Natural killer cell (primary cell): ENCODE data around the gene FNDC3B. TPM values are rescaled to one million over a fixed set of nuclear protein-coding genes. Genes with fewer than 3 reads are reported as not detected.

Experiments
- ATAC-seq, 3 donors: fragments of 150-1000 bp in 2 of 3; fragments of 200-7000 bp in 1 of 3; cut with Tn5 transposase; 1 replicate in 1 of 3; 2 replicates in 2 of 3; pipeline ENCODE4 v1.10.0; 2021; ENCODE audit warnings: mild to moderate bottlenecking in 2 of 3, moderate library complexity in 2 of 3
- DNase-seq, 2 donors: peaks; one replicate each; pipeline versions ENCODE4 v3.0.0 to v3.0.0-alpha.2; 2013 to 2021; ENCODE audit warnings: mixed read lengths in 1 of 2
- H3K27ac ChIP-seq: one replicate; pipeline ENCODE4 v1.5.1; 2013; ENCODE audit warnings: mild to moderate bottlenecking, low read length
- H3K27me3 ChIP-seq: one replicate; pipeline ENCODE4 v1.6.1; 2013; ENCODE audit warnings: low read length; ENCODE audit not compliant: control insufficient read depth, insufficient read depth
- H3K36me3 ChIP-seq: one replicate; pipeline ENCODE4 v1.6.1; 2013; ENCODE audit warnings: low read length; ENCODE audit not compliant: control insufficient read depth, insufficient read depth
- H3K4me1 ChIP-seq: one replicate; pipeline ENCODE4 v1.6.1; 2013; ENCODE audit warnings: low read length; ENCODE audit not compliant: control insufficient read depth, insufficient read depth
- H3K4me3 ChIP-seq: one replicate; pipeline ENCODE4 v1.5.1; 2013; ENCODE audit warnings: low read length
- H3K9me3 ChIP-seq: one replicate; pipeline ENCODE4 v1.6.1; 2013; ENCODE audit warnings: low read length; ENCODE audit not compliant: control insufficient read depth, insufficient read depth
- H3K27ac Mint-ChIP-seq, 2 donors: one replicate each; pipeline ENCODE4 v1.8.0; 2022; ENCODE audit warnings: mild to moderate bottlenecking in 2 of 2, mixed read lengths in 2 of 2, moderate library complexity in 1 of 2
- H3K27me3 Mint-ChIP-seq, 2 donors: one replicate each; pipeline ENCODE4 v1.8.0; 2022; ENCODE audit warnings: low read depth in 2 of 2, mixed read lengths in 2 of 2
- H3K36me3 Mint-ChIP-seq: one replicate; pipeline ENCODE4 v1.8.0; 2022; ENCODE audit warnings: mixed read lengths
- H3K4me1 Mint-ChIP-seq, 2 donors: one replicate each; pipeline ENCODE4 v1.8.0; 2022; ENCODE audit warnings: mixed read lengths in 2 of 2
- H3K4me3 Mint-ChIP-seq: one replicate; pipeline ENCODE4 v1.8.0; 2022; ENCODE audit warnings: mild to moderate bottlenecking, moderate library complexity, mixed read lengths
- H3K9me3 Mint-ChIP-seq, 2 donors: one replicate each; pipeline ENCODE4 v1.8.0; 2022; ENCODE audit warnings: mixed read lengths in 2 of 2
- CTCF ChIP-seq: fragments of 200-600 bp; IDR thresholded peaks from one replicate; pipeline ENCODE4 v1.8.0; 2022; ENCODE audit warnings: antibody characterized with exemption
- WGBS: methylation state at CpG from one replicate; pipeline ENCODE4 v1.1.7; 2013; ENCODE audit warnings: missing lambda C conversion rate; ENCODE audit not compliant: insufficient coverage; 5-methylcytosine and 5-hydroxymethylcytosine counted together
- intact Hi-C: fragments of 100-400 bp; cut with micrococcal nuclease; formaldehyde crosslinking; loops from one replicate; pipeline ENCODE4 v1.14.2; 2022
- total RNA-seq, 4 donors: library from RNA; stranded (reverse); fragments of 120-200 nt in 1 of 4; gene quantifications; one replicate each; pipeline versions ENCODE4 v1.2.3 to v1.2.4, GENCODE V29; 2013 to 2022

FNDC3B gene
- total RNA-seq, 3 donors from 2014 or later (not counting 1 experiment from before 2014, with no cell fraction given), result 154 to 214 (median 206) TPM

GRCh38 chr3:172261054-172261453 lies 221.7 kb downstream of the FNDC3B start:
- intact Hi-C loops, result no loop called here
- Histone ChIP-seq H3K36me3 (peaks cover 11% of the 10 kb centered on the region), H3K9me3 (no peaks in the 10 kb centered on the region), H3K27me3 (no peaks in the 10 kb centered on the region), H3K27ac (no peak overlapping the region), H3K4me1 (no peaks in the 10 kb centered on the region), H3K4me3 (no peak overlapping the region)
- no peaks in the 10 kb centered on the region for H3K9me3 Mint-ChIP-seq
- H3K36me3 Mint-ChIP-seq, result no peaks in the 10 kb centered on the region
- H3K27me3 Mint-ChIP-seq, result no peaks in the 10 kb centered on the region
- H3K27ac Mint-ChIP-seq, result peak overlapping the region in 1 of 2 donors; percentile 20
- H3K4me1 Mint-ChIP-seq, result peaks cover 49 to 56% of the 10 kb centered on the region in 2 donors
- ATAC-seq, result no peak
- no peak for TF ChIP-seq CTCF
- no peak overlapping the region for H3K4me3 Mint-ChIP-seq
- 91% methylated on average over 5 of the region's 5 CpGs for WGBS
- DNase-seq, result no peak

- no peak overlapping the region for H3K4me3 ChIP-seq
- Mint-ChIP-seq H3K36me3 (peaks cover 9% of the 10 kb centered on the region), H3K27me3 (no peaks in the 10 kb centered on the region), H3K4me3 (no peak overlapping the region), H3K9me3 (no peaks in the 10 kb centered on the region), H3K27ac (no peak overlapping the region), H3K4me1 (peaks cover 34 to 57% of the 10 kb centered on the region in 2 donors)
- TF ChIP-seq CTCF, result no peak
- H3K27me3 ChIP-seq, result no peaks in the 10 kb centered on the region
- 100% methylated on average over 1 of the region's 1 CpG for WGBS
- no peaks in the 10 kb centered on the region for H3K9me3 ChIP-seq
- no peak for DNase-seq
- no peak for ATAC-seq
- H3K36me3 ChIP-seq, result peaks cover 14% of the 10 kb centered on the region
- intact Hi-C loops, result no loop called here
- no peaks in the 10 kb centered on the region for H3K4me1 ChIP-seq
- no peak overlapping the region for H3K27ac ChIP-seq
Measured at GRCh38 chr3:172262991-172263608, 223.7 kb downstream of the FNDC3B start.

- DNase-seq (no peak), ATAC-seq (no peak)
- Mint-ChIP-seq H3K9me3 (no peaks in the 10 kb centered on the region), H3K36me3 (peaks cover 9% of the 10 kb centered on the region), H3K27ac (peak overlapping the region; percentile 32 to 72), H3K4me3 (no peak overlapping the region), H3K4me1 (peaks cover 25 to 52% of the 10 kb centered on the region in 2 donors), H3K27me3 (no peaks in the 10 kb centered on the region)
- H3K9me3 ChIP-seq, result no peaks in the 10 kb centered on the region
- WGBS, result 100% methylated on average over 5 of the region's 7 CpGs
- H3K36me3 ChIP-seq, result peaks cover 14% of the 10 kb centered on the region
- no peak overlapping the region for H3K27ac ChIP-seq
- intact Hi-C loops, result no loop called here
- H3K4me3 ChIP-seq, result no peak overlapping the region
- H3K27me3 ChIP-seq, result no peaks in the 10 kb centered on the region
- no peak for TF ChIP-seq CTCF
- no peaks in the 10 kb centered on the region for H3K4me1 ChIP-seq
Measured at GRCh38 chr3:172263781-172264486, 224.6 kb downstream of the FNDC3B start.
